GM18507 (cell line): ENCODE measurements around the gene RRP1.
"Not testable (repeated sequence)": the region's sequence is repeated elsewhere in the genome, so short reads cannot be mapped to it uniquely, and the experiment has no call there.

Experiments
- DNase-seq: peaks from one replicate; pipeline ENCODE4 v3.0.0; 2011; ENCODE audit warnings: low read depth; ENCODE audit not compliant: insufficient read length; ENCODE audit errors: extremely low spot score
- FAIRE-seq: peaks from 2 replicates; lab custom pipeline; 2011; peaks lifted over from hg19 to GRCh38; lab: Jason Lieb, UNC

The RRP1 gene

DNA sequence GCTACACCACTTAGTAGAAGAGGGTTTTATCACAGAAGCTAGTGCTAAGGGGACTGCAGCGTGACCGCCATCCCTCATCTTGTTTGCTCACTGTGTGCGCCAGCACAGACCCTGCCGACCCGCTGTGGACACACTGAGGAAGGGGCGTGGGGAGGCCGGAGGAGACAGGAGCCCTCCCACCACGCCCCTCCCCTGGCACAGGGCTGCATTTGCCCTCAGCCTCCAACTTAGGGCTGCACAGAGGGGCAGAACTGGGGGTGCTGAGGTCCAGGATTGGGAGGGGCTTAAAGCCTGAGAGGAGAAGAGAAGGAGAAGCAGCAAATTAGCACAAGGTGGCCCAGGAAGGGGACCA lies 37.2 kb downstream of the RRP1 start:
- DNase-seq, result no peak
- no peak for FAIRE-seq

DNA sequence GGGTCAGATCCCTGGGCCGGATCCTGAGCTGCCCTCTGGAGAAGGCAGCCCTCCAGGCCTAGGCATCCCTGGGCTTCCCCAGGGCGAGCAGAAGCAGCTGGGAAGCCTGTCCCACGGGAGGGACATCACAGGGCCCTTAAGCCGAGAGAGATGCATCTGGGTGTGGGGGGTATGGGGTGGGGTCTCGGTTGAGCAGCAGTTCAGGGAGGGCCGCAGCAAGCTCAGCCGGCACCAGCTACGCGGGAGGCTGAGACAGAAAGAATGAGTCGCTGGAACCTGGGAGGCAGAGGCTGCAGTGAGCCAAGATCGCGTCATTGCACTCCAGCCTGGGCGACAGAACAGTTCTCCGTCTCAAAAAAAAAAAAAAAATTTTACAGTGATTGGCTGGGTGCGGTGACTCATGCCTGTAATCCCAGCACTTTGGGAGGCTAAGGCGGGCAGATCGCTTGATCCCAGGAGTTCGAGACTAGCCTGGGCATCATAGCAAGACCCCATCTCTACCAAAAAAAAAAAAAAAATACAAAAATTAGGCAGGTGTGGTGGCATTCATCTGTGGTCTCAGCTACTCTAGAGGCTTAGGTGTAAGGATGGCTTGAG lies 37.7 kb downstream of the RRP1 start:
- DNase-seq (no peak), FAIRE-seq (no peak)

DNA sequence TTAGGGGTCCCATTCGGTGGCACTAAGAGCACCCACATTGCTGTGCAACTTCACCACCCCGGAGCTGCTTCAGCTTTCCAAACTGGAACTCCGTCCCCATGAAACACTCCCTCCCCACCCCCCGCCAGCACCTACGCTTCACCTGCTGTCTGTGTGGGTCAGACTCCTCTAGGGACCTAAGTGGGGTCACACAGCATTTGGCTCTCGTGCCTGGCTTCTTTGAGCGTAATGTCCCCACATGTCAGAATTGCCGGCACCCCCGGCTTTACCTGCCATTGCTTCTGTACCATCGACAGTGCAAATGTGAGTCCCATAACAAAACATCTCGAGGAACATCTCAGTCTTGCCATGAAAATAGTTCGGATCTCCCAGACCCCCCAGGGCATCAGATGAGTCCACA lies 39.8 kb downstream of the RRP1 start:
- DNase-seq, result no peak
- FAIRE-seq, result no peak

DNA sequence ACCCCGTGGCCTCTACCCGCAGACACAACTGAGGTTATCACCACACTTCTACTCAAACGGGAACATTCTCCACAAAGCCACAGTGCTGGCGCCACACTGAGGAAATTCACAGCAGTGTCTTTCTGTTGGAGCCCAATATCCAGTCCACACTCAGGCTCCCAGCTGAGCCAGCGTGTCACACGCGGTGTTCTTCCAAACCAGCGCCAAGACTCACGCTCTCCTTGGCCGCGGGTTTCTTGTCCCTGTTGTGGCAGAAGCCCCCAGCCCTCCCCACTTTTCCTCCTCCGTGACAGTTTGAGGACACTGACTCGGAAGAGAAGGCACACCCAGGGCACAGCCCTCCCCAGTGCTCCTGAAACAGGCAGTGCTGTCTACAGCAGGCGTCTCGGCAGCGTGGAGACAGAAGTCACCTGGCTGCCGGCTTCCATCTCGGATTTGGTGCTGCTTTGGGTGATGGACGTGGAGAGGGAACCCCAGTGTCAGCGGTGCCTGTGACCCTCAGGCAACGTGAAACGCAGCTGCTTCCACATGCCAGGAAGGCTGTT lies 40.3 kb downstream of the RRP1 start:
- no peak for DNase-seq
- FAIRE-seq, result no peak

DNA sequence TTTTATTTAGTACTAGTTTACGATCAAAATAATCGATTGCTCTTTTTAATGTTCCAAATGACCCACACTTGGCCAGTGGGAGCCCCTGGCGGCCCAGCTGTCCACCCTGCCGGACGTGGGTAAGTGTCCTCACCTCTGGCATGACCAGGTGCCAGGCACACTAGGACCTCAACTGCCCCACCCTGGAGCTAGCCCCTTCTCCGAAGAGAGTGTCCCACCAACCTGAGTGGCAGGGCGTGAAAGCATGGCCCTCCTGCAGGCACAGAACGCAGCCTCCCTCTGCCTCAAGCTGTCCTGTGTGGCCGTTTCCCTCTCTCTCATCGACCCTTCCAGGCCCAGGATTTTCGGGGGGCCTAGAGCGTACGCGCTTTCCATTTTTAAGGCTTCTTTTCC lies 42.8 kb downstream of the RRP1 start:
- FAIRE-seq (no peak), DNase-seq (no peak)

DNA sequence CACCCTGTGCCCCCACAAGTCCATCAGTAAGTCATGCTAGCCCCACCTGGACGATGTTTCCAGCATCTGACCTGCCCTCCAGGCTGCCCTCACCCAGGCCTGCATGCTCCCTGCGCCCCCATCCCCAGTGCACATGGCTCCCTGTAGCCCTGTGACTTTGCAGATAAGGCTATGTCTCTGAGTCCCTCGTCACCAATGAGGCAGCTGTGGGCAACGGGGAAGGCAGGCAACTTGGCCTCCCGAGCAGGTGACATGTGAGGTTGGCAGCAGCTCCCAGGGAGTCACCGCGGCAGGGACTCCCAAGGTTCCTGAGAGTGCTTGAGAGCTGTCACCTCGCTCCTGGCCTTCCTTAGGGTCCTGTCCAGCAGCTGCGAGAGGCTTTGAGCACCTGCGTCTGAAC lies 43.3 kb downstream of the RRP1 start:
- no peak for FAIRE-seq
- DNase-seq, result no peak

DNA sequence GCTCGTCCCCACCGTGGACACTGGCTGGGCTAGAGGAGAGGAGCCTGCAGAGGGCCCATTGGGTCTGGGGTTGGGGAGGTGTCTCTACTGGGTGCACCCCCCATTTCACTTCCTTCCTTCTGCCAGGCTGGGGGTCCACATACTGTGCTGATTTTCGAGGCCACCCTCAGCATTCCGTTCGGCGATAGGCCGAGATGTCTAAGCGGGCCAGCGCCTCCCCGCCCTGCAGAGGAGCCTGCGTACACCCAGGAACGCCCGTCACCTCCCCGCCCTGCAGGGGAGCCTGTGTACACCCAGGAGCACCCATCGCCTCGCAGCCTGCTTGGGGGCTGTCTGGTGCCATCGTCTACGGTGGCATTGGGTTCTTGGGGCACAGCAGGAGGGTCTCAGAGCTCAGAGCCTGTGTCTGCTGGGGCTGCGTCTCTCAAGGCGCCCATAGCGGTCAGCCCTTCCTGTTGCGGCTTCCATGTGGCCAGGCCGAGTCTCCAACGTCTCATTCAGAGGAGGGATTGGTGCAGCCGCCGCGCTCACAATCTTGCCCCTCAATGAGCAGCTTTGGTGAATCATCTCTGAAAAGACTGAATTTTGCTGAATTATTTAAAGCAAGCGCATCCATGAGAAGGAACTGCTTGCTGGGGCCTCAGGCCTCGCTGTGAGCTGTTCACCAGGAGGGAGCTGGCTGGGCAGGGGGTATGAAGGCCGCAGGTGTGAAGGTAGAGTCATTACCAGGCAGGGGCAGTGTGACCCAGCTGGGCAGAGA lies 44.9 kb downstream of the RRP1 start:
- DNase-seq (no peak), FAIRE-seq (no peak)

DNA sequence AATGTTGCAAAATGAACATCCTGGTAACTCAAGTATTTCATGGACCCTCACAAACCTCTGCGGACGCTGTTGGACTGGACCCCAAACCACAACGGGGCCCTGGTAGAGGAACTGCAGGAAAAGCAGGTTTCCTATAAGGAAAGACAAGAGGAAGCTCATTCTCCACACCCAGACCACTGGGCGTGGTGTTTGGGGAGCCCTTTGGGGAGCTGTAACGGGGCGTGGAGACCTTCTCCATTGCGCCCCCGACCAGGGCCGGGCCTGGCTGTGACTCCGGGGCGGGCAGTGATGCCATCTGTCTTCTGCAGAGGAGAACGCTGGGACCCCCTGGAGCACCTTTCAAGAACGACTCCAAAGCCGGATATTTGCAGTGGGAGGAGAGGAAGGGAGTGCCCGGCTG lies 45.7 kb downstream of the RRP1 start:
- no peak for FAIRE-seq
- DNase-seq, result no peak

DNA sequence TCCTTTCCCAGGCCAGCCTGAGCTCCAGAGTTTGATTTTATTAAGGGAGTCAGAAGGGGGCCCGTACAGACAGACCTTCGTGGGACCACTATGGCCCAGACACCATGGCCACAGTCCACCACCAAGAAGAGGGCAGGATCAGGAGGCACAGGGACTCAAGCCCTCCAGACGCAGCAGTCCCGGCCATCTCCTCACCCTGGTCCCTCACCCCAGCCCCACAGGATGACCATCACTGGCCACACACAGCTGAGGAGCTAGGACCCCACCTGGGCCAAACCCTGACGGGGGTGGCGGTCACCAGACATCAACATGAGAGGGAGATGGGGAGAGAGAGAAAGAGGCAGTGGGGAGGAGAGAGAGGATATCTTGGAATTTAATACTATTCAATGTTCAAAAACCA lies 46.5 kb downstream of the RRP1 start:
- DNase-seq (no peak), FAIRE-seq (no peak)

DNA sequence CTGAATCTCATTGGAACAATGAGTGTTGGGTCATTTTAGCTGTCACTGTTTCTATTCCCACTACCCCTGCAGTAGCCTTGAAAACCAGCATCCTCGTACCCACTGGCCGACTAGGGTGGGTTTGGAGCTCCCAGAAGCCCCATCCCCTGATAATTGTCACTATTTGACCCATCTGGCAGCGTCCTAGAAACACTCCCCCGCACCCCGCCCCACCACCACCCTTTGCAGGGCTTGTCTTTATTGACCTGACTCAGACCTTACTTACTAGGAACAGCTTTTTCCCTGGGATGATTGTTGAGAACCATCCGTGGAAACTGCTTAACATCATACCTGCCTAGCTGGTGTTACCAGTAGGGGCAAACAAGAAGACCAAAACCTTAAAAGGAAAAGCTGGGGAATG lies 47.2 kb downstream of the RRP1 start:
- FAIRE-seq (no peak), DNase-seq (no peak)

DNA sequence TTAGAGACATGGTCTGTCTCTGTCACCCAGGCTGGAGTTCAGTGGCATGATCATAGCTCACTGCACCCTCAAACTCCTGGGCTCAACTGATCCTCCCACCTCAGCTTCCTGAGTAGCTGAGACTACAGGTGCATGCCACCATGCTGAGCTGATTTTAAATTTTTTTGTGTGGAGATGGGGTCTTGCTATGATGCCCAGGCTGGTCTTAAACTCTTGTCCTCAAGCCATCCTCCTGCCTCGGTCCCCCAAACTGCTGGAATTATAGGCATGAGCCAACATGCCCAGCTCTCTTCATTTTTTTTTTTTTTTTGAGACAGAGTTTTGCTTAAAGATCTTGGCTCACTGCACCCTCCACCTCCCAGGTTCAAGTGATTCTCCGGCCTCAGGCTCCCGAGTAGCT lies 50.9 kb downstream of the RRP1 start:
- no peak for FAIRE-seq

DNA sequence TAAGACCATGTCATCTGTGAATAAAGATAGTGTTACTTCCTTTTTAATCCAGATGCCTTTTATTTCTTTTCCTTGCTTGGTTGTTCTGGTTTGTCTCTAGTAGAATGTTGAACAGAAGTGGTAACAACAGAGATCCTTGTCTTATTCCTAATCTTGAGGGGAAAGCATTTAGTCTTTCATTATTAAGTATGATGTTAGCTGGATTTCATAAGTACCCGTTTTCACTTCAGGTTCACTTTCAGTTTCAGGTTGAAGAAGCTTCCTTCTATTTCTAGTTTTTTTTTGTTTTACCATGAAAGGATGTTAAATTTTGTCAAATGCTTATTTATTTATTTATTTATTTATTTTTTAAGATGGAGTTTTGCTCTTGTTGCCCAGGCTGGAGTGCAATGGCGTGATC lies 53.4 kb downstream of the RRP1 start:
- FAIRE-seq (peak; percentile 81), DNase-seq (no peak)

More for the DNA sequence above, 50.9 kb downstream of the RRP1 start:
- no peak for DNase-seq

DNA sequence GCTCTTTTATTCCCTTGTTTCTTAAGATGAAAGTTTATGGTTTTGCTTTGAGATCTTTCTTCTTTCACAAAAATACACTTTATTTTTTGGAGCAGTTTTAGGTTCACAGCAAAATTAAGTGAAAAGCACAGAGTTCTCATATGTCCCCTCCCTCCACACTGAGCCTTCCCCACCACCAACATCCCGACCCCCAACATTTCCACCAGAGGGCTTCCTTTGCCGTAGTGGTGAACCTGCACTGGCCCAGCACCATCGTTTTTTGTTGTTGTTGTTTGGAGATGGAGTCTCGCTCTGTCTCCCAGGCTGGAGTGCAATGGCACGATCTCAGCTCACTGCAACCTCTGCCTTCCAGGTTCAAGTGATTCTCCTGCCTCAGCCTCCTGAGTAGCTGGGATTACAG lies 55.5 kb downstream of the RRP1 start:
- DNase-seq, result not testable (repeated sequence)

DNA sequence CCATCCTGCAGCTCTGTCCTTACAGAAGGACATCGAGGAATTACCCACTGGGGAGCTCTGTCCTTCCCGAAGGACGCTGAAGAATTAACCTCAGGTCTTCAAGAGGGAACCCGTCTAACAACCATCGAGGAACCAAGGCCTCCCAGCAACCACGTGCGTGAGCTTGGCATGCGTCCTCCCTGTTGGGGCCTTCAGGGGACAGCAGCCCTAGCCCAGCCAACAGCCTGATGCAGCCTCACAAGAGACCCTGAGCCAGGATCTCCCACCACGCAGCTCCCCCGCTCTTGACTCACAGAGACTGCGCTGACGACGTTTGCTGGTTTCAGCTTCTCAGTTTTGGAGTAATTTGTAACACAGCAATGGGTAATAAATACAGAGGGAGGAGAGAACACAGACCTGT lies 56.0 kb downstream of the RRP1 start:
- DNase-seq (no peak), FAIRE-seq (no peak)

More for the DNA sequence above, 55.5 kb downstream of the RRP1 start:
- FAIRE-seq, result not testable (repeated sequence)

DNA sequence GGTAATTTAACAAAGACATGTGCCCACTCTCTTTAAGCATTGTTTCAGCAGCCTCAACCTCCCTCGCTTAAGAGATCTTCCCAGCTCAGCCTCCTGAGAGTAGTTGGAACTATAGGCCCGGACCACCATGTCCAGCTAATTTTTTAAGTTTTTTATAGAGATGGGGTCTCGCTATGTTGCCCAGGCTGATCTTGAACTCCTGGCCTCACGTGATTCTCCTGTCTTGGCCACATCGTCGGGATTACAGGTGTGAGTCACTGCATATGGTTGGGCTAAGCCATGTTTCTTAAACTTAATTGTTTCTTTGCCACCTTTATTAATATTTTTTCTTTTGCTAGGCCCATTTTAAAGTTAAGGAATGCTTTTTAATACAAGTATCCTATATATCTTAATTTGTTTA lies 57.1 kb downstream of the RRP1 start:
- DNase-seq (no peak), FAIRE-seq (no peak)

DNA sequence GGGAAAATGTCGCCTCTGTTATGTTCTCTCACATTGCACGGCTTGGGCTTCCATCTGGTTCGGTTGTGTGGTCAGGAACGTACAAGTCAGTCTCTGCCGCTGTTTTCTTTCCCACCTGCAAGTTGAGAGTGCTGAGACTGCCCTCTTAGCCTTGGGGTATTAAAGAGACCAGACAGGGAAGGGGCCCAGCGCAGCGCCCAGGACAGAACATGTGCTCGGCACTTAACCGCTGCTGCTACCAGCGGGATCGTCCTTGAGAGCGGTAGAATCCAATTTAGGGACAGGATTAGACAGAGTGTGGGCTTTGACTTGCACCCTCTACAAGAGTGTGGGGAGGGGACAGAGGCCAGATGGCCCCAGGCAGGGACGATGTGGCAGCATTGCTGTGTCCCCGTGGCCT lies 57.9 kb downstream of the RRP1 start:
- no peak for DNase-seq
- no peak for FAIRE-seq

DNA sequence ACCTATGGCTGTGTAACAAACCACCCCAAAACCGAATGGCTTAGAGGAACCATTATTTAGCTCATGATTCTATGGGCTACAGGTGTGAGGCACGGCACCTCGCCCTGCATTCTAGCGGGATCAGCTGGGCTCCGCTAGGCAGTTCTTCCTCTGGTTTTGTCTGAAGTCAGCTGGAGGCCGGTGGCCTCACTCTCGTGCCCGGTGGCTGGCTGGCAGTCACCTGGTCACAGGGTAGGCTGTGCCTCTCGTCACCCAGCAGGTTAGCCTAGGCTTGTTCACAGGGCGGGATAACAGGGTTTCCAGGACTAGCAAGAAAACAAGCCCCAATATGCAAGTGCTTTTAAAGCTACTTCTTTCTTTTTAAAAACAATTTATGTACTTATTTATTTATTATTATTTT lies 59.4 kb downstream of the RRP1 start:
- no peak for DNase-seq
- no peak for FAIRE-seq

DNA sequence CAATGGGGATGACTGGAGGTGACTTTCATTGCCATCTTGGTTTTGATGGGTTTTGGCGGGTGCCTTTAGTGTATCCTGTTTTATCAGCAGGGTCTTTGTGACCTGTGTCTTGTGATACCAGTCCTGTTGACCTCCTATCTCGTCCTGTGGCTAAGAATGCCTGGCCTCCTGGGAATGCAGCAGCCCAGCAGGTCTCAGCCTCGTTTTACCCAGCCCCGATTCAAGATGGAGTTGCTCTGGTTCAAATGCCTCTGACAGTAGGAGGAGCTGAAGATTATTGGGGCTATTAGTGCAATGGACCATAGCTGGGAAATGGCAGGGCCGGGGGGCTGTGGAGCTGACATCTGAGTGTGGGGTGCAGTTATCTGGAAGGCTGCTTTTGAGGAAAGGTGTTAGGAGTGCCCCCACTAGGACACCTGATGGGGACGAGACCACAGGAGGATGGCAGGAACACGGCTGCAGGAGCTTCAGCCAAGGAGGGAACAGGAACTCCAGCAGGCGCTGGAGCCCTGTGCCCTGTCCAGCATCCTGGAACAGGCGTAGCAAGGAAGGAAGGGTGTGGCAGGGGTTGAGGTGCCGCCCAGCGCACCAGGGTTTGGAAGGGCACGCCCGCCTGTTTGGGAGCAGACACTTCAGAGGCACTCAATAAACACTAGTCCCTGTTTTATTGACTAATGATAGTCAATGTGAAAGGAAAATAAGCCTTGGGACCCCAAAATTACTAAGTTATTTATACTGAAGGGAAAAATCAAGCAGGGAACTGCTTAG lies 60.3 kb downstream of the RRP1 start:
- no peak for DNase-seq
- FAIRE-seq, result no peak

DNA sequence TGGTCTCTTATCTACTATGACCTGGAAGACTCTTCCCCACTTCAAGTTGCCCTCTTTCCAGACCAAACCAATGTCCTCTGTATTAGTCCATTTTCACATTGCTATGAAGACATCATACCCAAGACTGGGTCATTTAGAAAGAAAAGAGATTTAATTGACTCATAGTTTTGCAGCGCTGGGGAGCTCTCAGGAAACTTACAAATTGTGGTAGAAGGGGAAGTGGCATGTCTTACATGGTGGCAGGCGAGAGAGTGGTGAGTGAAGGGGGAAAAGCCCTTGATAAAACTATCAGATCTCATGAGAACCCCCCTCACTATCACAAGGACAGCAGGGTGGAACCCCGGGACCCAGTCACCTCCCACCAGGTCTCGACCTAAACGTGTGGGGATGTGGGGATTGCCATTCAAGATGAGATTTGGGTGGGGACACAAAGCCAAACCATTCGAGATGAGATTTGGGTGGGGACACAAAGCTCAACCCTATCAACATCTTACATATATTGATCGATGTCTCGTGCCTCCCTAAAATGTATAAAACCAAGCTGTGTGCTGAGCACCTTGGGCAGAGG lies 61.4 kb downstream of the RRP1 start:
- FAIRE-seq (no peak), DNase-seq (no peak)

DNA sequence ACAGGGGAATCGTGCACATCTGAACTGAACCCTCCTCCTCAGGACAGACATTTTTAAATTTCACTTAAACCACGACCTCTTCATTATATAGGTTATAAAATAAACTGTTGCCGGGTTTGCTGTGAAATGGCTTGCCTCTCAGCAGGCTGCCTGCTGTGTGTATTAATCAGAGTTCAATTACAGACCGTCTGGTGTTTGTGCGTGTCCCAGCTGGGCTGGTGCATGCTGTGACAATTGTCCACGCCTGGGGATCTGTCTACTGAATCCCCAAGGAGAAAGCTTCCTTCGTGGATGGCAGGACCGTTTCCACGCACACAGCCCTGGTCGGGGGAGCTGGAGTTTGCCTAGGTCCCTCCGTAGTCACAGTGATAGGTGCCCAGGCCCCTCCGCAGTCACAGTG lies 62.2 kb downstream of the RRP1 start:
- no peak for FAIRE-seq
- no peak for DNase-seq
